ENCODE data around the gene NDRG2.
A peak's percentile ranks its signal among the peaks of the same experiment; 100 is the strongest.
"Not testable (repeated sequence)": the region's sequence is repeated elsewhere in the genome, so short reads cannot be mapped to it uniquely, and the experiment has no call there.

Gene NDRG2

GRCh38 chr14:20988717-20989470 is 36.0 kb downstream of the NDRG2 start:
- H3K27ac ChIP-seq: peak overlapping the region; percentile 70
- no peak for TF ChIP-seq CTCF (conservative IDR thresholded peaks at IDR 0.05)
- TF ChIP-seq ZFX (IDR thresholded peaks at IDR 0.05): no peak

- no peak overlapping the region for H3K27ac ChIP-seq
- TF ChIP-seq CTCF (conservative IDR thresholded peaks at IDR 0.05) (no peak), ZFX (IDR thresholded peaks at IDR 0.05) (no peak)
Measured at GRCh38 chr14:20986811-20987210, 38.0 kb downstream of the NDRG2 start.

GRCh38 chr14:20985650-20986049 is 39.2 kb downstream of the NDRG2 start:
- H3K27ac ChIP-seq: not testable (repeated sequence)

- TF ChIP-seq CTCF (conservative IDR thresholded peaks at IDR 0.05) (no peak), ZFX (IDR thresholded peaks at IDR 0.05) (no peak)
Measured at GRCh38 chr14:20982646-20983369, 42.1 kb downstream of the NDRG2 start.

GRCh38 chr14:20980906-20981305 is 44.0 kb downstream of the NDRG2 start:
- TF ChIP-seq CTCF (conservative IDR thresholded peaks at IDR 0.05): no peak
- no peak for TF ChIP-seq ZFX (IDR thresholded peaks at IDR 0.05)
- H3K27ac ChIP-seq: no peak overlapping the region

More at GRCh38 chr14:20982646-20983369, 42.1 kb downstream of the NDRG2 start:
- no peak overlapping the region for H3K27ac ChIP-seq

- H3K27ac ChIP-seq: no peak overlapping the region
- TF ChIP-seq CTCF (conservative IDR thresholded peaks at IDR 0.05) (no peak), ZFX (IDR thresholded peaks at IDR 0.05) (no peak)
Measured at GRCh38 chr14:20978687-20979086, 46.2 kb downstream of the NDRG2 start.

- H3K27ac ChIP-seq: no peak overlapping the region
- TF ChIP-seq ZFX (IDR thresholded peaks at IDR 0.05): no peak
- TF ChIP-seq CTCF (conservative IDR thresholded peaks at IDR 0.05): no peak
Measured at GRCh38 chr14:20976291-20976690, 48.6 kb downstream of the NDRG2 start.

Measured in C4-2B (cell line).